ENCODE measurements around the gene BMS1. TPM values are rescaled to one million over a fixed set of nuclear protein-coding genes. Genes with fewer than 3 reads are reported as not detected.

The BMS1 gene
- total and polyA plus RNA-seq, 2 of the 4 experiments (the other 2 are of a cell fraction): 7.5 to 22.9 TPM

DNA sequence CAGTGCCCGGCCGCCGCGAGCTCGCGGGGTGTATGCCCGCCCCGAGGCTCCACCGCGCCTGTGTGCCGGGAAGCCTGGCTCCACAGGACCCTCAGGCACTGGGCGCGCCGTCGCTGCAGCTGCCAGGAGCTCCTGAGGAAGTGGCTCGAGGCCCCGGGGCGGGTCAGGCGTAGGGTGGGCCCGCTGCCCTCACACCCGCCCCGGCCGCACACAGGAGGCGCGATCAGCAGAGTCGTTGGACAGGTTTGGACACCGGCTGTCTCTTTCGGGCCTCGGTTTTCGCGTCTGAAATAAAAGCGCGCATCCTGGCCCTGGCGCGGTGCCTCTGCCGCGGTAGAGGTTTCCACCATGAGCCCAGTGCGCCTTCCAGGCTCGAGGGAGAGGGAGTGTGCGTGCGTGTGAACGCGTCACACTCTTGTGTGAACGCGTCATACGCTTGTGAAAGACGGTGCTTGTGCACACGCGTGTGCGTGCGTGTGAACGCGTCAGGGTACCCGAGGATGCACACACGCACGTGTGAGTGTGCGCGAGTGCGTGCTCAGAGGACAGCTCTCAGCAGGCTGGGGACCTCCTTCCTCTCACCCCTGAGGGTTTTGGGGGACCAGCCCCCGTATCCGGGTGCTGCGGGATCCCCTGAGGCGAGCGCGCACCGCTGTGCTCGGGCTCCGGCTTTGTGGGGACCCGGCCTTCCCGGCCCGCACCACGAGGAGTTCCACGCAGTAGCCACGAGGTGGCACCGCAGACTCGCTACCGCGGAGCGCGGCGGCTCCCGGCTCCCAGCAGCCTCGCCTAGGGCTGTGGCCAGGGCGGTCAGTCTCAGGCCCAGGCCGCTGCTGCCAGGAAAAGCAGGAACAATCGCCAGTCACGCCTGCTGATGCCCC lies 83.8 kb downstream of the BMS1 start:
- ChIA-PET CTCF (interaction anchor here (0.6 to 1.2 kb wide), 2 partner anchors 235 to 336 kb away, joined by 3 read pairs; no protein-coding TSS in a partner anchor), POLR2A (ENCODE audit: unreplicated experiment) (interaction anchor here (0.6 kb wide), 1 partner anchor 170 kb away, joined by 3 read pairs; no protein-coding TSS in a partner anchor)
- no peak overlapping the region for H2BK20ac ChIP-seq (ENCODE audit: low read depth, low read length)
- H4K20me1 ChIP-seq (ENCODE audit: insufficient read depth, low read length): no peaks in the 10 kb centered on the region
- WGBS, 2 experiments (ENCODE audit: extremely low coverage in 2 of 2, insufficient read length in 1 of 2): 2% methylated on average over 13 of the region's 87 CpGs; no CpG with 5 or more reads in 1 of the 2 experiments
- H3K4me2 ChIP-seq (ENCODE audit: low read depth, low read length): peak overlapping the region; percentile 88
- no peak overlapping the region for H2BK15ac ChIP-seq (ENCODE audit: low read depth, low read length)
- H3K36me3 ChIP-seq (ENCODE audit: control insufficient read depth, insufficient read depth, low read length): no peaks in the 10 kb centered on the region
- no peak overlapping the region for H4K8ac ChIP-seq (ENCODE audit: low read depth in 2 of 2, low read length in 2 of 2)
- H3K9me1 ChIP-seq (ENCODE audit: insufficient read depth, low read length): no peaks in the 10 kb centered on the region
- H3K27me3 ChIP-seq (ENCODE audit: control insufficient read depth, insufficient read depth, low read length): peaks cover 26% of the 10 kb centered on the region
- H3K18ac ChIP-seq (ENCODE audit: low read depth, low read length): no peak overlapping the region
- H2AK9ac ChIP-seq (replicated peaks; ENCODE audit: low read depth, low read length, poor library complexity): no peak overlapping the region
- H2AFZ ChIP-seq (replicated peaks; ENCODE audit: low read length, poor library complexity): peak overlapping the region; percentile 75
- H3K4ac ChIP-seq (ENCODE audit: low read depth, low read length): no peak overlapping the region
- no peaks in the 10 kb centered on the region for H3K79me1 ChIP-seq (ENCODE audit: low read depth in 1 of 2, low read length in 2 of 2)
- dilution Hi-C loops (cut with HindIII; ENCODE audit: low sequenced_read_pairs, unreplicated experiment) (no loop called here), in situ Hi-C loops (cut with MboI; ENCODE audit: low sequenced_read_pairs) (no loop called here), intact Hi-C loops (cut with micrococcal nuclease) (loop anchor here (1.0 to 10.0 kb wide), 6 partner anchors 213 to 692 kb away; no protein-coding TSS in a partner anchor)
- H3K23ac ChIP-seq (ENCODE audit: low read depth, low read length): no peak overlapping the region
- H3K27ac ChIP-seq (ENCODE audit: insufficient read depth, low read length): no peak overlapping the region
- peak overlapping the region; percentile 5; the same call in 1 of the 2 replicates for H3K4me3 ChIP-seq (ENCODE audit: insufficient read depth, low read depth, low read length)
- H2BK120ac ChIP-seq (ENCODE audit: low read depth, low read length): no peak overlapping the region
- no peak overlapping the region for H4K5ac ChIP-seq (ENCODE audit: low read depth, low read length)
- H4K91ac ChIP-seq (ENCODE audit: insufficient read depth, low read depth, low read length): no peak overlapping the region
- no peaks in the 10 kb centered on the region for H3K9me3 ChIP-seq (ENCODE audit: control insufficient read depth, insufficient read depth, low read length)
- H2BK5ac ChIP-seq (ENCODE audit: low read depth, low read length, poor library complexity, severe bottlenecking): no peak overlapping the region
- TF ChIP-seq RFX5 (IDR thresholded peaks at IDR 0.05; ENCODE audit: low read depth, low read length): no peak
- TF ChIP-seq RCOR1 (IDR thresholded peaks at IDR 0.05; ENCODE audit: insufficient replicate concordance, low read length): no peak
- TF ChIP-seq RAD21 (IDR thresholded peaks at IDR 0.05; ENCODE audit: low read length): peak; percentile 86
- peak; percentile 78 for TF ChIP-seq SMC3 (IDR thresholded peaks at IDR 0.05; ENCODE audit: low read depth, low read length)
- TF ChIP-seq MAZ (IDR thresholded peaks at IDR 0.05; ENCODE audit: borderline replicate concordance, low read depth, low read length): no peak
- no peak for TF ChIP-seq MAFK (IDR thresholded peaks at IDR 0.05; ENCODE audit: low read depth, low read length)
- TF ChIP-seq NFE2L2 (IDR thresholded peaks at IDR 0.05; ENCODE audit: low read depth, low read length): no peak
- TF ChIP-seq ELK1 (IDR thresholded peaks at IDR 0.05; ENCODE audit: borderline replicate concordance, low read depth, low read length): no peak
- TF ChIP-seq, protein P1, sequence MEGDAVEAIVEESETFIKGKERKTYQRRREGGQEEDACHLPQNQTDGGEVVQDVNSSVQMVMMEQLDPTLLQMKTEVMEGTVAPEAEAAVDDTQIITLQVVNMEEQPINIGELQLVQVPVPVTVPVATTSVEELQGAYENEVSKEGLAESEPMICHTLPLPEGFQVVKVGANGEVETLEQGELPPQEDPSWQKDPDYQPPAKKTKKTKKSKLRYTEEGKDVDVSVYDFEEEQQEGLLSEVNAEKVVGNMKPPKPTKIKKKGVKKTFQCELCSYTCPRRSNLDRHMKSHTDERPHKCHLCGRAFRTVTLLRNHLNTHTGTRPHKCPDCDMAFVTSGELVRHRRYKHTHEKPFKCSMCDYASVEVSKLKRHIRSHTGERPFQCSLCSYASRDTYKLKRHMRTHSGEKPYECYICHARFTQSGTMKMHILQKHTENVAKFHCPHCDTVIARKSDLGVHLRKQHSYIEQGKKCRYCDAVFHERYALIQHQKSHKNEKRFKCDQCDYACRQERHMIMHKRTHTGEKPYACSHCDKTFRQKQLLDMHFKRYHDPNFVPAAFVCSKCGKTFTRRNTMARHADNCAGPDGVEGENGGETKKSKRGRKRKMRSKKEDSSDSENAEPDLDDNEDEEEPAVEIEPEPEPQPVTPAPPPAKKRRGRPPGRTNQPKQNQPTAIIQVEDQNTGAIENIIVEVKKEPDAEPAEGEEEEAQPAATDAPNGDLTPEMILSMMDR (conservative IDR thresholded peaks at IDR 0.05; ENCODE audit: low read depth, low read length): peak; percentile 74
- no peak overlapping the region for H2AK5ac ChIP-seq (ENCODE audit: low read depth, low read length)
- DNase-seq: peak; percentile 64
- no peaks in the 10 kb centered on the region for H3K4me1 ChIP-seq (ENCODE audit: control insufficient read depth, insufficient read depth, low read length)
- peak; percentile 100 for ATAC-seq (ENCODE audit: low read depth)
- BruUV-seq (replicated peaks): no TSS peak
- H3K14ac ChIP-seq (replicated peaks; ENCODE audit: low read depth, low read length): no peak overlapping the region
- H3K9ac ChIP-seq (ENCODE audit: low read depth, low read length): no peak overlapping the region
- no peak overlapping the region for H3K56ac ChIP-seq (ENCODE audit: extremely low read depth, insufficient read depth, low read length)

All from IMR-90 (cell line).